ENCODE results near the gene TBC1D21.

Gene TBC1D21

DNA sequence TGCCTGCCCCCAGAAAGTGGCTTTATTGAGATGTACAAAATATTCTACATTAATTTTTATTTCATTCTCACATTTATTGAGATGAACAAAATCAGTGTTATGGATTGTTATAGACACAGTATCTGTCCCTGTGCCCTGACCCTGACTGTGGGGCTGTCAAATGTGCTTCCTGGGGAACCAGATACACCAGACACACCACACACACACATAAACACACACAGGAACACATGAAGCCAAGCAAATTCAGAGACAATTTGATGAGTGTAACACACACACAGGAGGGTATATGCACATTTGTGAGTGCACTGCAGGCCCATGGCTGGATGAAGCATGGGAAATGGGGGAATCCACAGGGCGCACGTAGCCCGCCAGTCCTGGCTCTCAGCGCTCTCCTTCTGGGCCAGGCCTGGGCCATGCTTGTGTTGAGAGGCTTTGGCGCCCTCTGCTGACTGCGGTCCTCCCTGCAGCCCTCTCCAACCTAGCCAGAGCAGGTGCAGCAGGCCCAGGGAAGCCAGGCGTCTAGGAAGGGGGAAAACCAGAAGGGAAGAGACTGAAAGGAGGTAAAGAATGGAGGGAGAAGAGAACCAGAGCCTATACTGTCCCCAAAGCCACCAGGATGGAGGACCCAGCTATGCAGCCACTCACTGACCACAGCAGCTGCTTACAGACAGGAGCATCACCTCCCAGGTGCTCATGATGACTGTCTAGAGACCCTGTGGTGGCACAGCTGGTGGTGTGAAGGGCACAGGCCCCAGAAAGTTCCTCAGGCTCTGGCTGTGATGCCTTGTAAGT is 34.9 kb downstream of the TBC1D21 start:
- peak; percentile 72 for DNase-seq (ENCODE audit: low spot score)

DNA sequence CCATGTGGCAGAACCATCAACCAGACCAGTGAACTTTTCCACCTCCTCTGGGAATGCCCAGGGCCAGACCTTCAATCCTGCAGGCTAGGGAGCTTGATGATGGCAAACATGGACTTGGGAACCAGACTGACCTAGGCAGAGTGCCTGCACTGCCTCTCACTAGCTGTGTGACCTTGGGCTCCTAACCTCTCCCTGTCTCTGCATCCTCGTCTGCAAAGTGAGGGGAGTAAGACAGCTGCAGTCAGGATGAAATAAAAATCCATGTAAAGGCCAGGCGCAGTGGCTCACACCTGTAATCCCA is 35.4 kb downstream of the TBC1D21 start:
- DNase-seq (ENCODE audit: low spot score): no peak

GRCh38 chr15:73909651-73910050 is 36.3 kb downstream of the TBC1D21 start:
- no peak for DNase-seq (ENCODE audit: low spot score)

DNA sequence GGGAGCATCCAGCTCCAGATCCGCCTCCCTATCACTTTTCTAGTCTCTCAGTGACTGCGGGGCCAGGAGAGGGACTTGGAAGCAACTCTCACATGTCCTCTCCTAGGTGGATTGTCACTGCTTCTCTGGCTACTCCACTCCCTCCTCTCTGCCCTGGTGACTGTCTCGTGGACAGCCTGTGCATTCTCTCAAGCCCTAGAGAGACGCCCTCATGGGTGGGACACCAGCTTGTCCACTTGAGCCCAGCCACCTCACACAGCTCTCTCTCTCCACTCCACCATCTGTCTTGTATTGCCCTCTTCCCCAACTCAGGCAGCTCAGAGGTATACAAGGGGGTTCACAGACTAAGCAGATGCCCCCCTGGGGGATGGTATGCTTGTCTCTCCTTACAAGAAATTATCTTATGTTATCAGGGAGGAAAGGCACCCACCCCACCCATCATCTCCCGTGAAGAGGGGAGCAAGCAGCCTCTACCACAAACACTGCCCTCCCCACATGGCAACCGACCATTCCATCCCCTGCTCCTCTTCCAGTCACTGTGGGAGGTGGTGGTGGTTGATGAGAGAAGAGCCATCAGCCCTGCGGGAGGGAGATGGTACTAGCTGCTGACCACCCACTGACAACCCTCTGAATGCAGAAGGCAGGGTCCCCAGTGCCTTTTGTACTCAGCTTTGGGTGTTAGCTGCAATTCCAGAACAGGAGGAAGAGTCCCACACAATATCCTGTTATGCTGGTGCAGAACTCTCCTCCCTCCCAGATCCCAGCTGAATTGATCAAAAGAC is 37.3 kb downstream of the TBC1D21 start:
- DNase-seq (ENCODE audit: low spot score): no peak

GRCh38 chr15:73912030-73912596 is 38.7 kb downstream of the TBC1D21 start:
- DNase-seq (ENCODE audit: low spot score): no peak

DNA sequence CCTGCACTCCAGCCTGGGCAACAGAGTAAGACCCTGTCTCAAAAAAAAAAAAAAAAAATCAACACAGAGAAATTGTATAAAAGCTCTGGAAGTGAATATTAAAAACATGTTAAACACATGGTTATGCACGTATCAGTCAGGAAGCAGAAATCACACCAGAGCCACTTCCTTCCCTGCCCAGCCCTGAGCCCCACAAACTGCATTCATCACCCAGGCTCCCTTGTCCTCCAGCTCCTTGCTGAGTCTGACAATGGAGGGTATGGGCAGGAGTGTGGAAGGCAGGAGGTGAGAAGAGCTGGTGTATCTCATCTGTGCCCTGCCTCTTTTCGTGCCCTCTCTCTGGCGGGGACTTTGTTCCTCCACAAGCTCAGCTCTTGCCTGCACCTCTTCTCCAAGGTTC is 40.8 kb downstream of the TBC1D21 start:
- no peak for DNase-seq (ENCODE audit: low spot score)

- DNase-seq (ENCODE audit: low spot score): no peak
Observed at GRCh38 chr15:73915082-73915481, 41.7 kb downstream of the TBC1D21 start.

GRCh38 chr15:73918784-73919183 is 45.4 kb downstream of the TBC1D21 start:
- no peak for DNase-seq (ENCODE audit: low spot score)

DNA sequence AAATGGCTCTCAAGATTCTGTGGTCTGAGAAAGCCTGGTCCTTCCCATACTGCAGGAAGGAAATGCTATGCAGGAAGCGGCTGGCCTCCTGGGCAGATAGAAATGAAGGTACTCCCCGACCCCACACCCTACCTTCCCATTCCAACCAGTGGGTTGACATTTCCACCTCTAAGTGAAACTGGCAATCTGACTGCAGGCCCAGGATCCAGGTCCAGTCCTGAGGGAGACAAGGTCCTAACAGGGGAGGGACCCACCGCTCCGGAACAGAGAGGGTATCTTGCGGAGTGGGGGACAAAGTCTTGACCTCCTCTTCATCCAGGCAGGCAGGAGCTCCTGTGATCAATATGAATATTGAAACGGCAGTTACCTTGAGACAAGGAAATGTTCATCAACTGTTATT is 46.3 kb downstream of the TBC1D21 start:
- no peak for DNase-seq (ENCODE audit: low spot score)

- no peak for DNase-seq (ENCODE audit: low spot score)
Observed at GRCh38 chr15:73921254-73921925, 48.0 kb downstream of the TBC1D21 start.

- peak; percentile 90 for DNase-seq (ENCODE audit: low spot score)
Observed at GRCh38 chr15:73922186-73923151, 49.1 kb downstream of the TBC1D21 start.

GRCh38 chr15:73923156-73923487 is 49.8 kb downstream of the TBC1D21 start:
- no peak for DNase-seq (ENCODE audit: low spot score)

- DNase-seq (ENCODE audit: low spot score): no peak
Observed at GRCh38 chr15:73923488-73924164, 50.3 kb downstream of the TBC1D21 start.

- DNase-seq (ENCODE audit: low spot score): peak; percentile 90
Observed at GRCh38 chr15:73924171-73924921, 51.0 kb downstream of the TBC1D21 start.

DNA sequence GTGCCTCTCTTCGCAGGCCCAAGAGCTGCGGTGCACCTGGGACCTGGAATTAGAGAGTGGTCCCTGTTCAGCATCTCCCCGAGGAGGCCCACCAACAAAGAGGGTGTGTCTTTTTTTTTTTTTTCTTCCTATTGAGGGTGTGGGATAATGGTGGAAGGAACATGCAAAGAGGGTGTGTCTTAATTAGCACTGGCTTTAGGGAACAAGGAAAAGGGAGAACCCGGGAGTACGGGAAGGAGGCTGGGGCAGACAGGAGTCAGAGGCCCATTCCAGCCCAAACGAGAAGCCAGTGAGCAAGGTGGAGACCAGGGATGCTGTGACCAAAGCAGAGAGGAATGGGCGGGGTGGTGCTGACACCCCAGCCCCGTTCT is 52.5 kb downstream of the TBC1D21 start:
- DNase-seq (ENCODE audit: low spot score): no peak

GRCh38 chr15:73926219-73927002 is 53.0 kb downstream of the TBC1D21 start, which contains the start of gene LOXL1:
LOXL1 (plus strand) TSS chr15:73926462; CDS start chr15:73926784, 322 bp downstream.
- DNase-seq (ENCODE audit: low spot score): peak; percentile 98

GRCh38 chr15:73927003-73927475 is 53.7 kb downstream of the TBC1D21 start:
- DNase-seq (ENCODE audit: low spot score): peak; percentile 63

- peak; percentile 70 for DNase-seq (ENCODE audit: low spot score)
Observed at GRCh38 chr15:73927476-73928240, 54.3 kb downstream of the TBC1D21 start.

DNA sequence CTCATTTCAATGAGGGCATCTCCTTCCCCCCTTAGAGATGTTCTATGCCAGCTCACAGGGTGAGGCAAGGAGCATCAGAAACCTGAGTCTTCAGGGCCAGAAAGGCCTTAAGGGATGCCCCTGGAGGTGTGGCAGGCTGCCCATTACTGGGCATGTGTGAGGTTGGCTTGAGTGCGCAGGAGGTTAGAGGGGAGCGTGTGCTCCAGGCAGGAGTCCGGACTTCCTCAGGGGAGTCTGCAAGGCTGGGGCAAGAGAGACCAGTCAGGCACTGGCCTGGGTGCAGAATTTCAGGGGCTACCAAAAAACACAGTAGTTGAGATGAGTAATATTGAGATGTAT is 54.8 kb downstream of the TBC1D21 start:
- no peak for DNase-seq (ENCODE audit: low spot score)

Measured in hepatic stellate cell (primary cell).